Endothelial cell of umbilical vein (primary cell): ENCODE measurements around the gene LAMB4. TPM values are rescaled to one million over a fixed set of nuclear protein-coding genes. Genes with fewer than 3 reads are reported as not detected.

Experiments
- BruUV-seq: library from RNA; stranded (reverse); fragments of 400-500 nt; replicated peaks from 2 replicates; lab custom pipeline; 2021; lab: Mats Ljungman, UMichigan
- CTCF ChIA-PET: fragments of 300-600, 350-600 bp; sonication (Branson Sonifier 250); formaldehyde crosslinking; loops from one replicate; lab custom pipeline; 2021; ENCODE audit warnings: antibody characterized with exemption, inconsistent platforms; lab: Charles Lee
- POLR2A ChIA-PET: fragments of 300-600, 350-600 bp; sonication (Branson Sonifier 250); formaldehyde crosslinking; loops from one replicate; lab custom pipeline; 2021; ENCODE audit warnings: antibody characterized with exemption, inconsistent platforms; lab: Charles Lee
- DNase-seq: peaks from one replicate; pipeline ENCODE4 v3.0.0-alpha.2; 2011; ENCODE audit warnings: low read depth, low spot score
- FAIRE-seq: peaks from 2 replicates; lab custom pipeline; 2011; peaks lifted over from hg19 to GRCh38; lab: Jason Lieb, UNC
- H2AFZ ChIP-seq: 2 replicates; pipeline ENCODE4 v1.6.0; 2012; ENCODE audit warnings: low read depth, low read length, control low read depth, inconsistent platforms
- H3K27ac ChIP-seq: 2 replicates; pipeline ENCODE4 v1.5.1; 2011; ENCODE audit warnings: low read depth, mild to moderate bottlenecking, control low read depth, low read length, moderate library complexity; ENCODE audit not compliant: insufficient read depth
- H3K27me3 ChIP-seq, 2 experiments: 2 replicates each; pipeline versions ENCODE4 v1.6.0 to v1.6.1; 2011; ENCODE audit warnings: low read length in 2 of 2, mixed read lengths in 1 of 2; ENCODE audit not compliant: control insufficient read depth in 2 of 2, insufficient read depth in 2 of 2
- H3K36me3 ChIP-seq, 2 experiments: 2 replicates in 1 of 2; 3 replicates in 1 of 2; pipeline ENCODE4 v1.5.1; 2011; ENCODE audit warnings: low read length in 2 of 2, mild to moderate bottlenecking in 1 of 2, moderate library complexity in 1 of 2; ENCODE audit not compliant: control insufficient read depth in 2 of 2, insufficient read depth in 2 of 2; ENCODE audit errors: extremely low read depth in 1 of 2
- H3K4me1 ChIP-seq: 3 replicates; pipeline ENCODE4 v1.5.1; 2011; ENCODE audit warnings: mild to moderate bottlenecking, low read length; ENCODE audit not compliant: control insufficient read depth, insufficient read depth; ENCODE audit errors: extremely low read depth
- H3K4me2 ChIP-seq: 2 replicates; pipeline ENCODE4 v1.6.1; 2011; ENCODE audit warnings: low read length, control low read depth, mixed read lengths; ENCODE audit not compliant: insufficient read depth
- H3K4me3 ChIP-seq, 3 experiments: fragments of 200-600 bp in 1 of 3; sonication (generic), shearing (Covaris generic) in 1 of 3; replicated peaks in 1 of 3; 2 replicates each; pipeline ENCODE4 v1.5.1; 2011 to 2016; ENCODE audit warnings: control low read depth in 3 of 3, low read length in 3 of 3, mild to moderate bottlenecking in 2 of 3, inconsistent platforms in 1 of 3, low read depth in 1 of 3, moderate library complexity in 1 of 3; ENCODE audit not compliant: insufficient read depth in 1 of 3
- H3K79me2 ChIP-seq: 2 replicates; pipeline ENCODE4 v1.6.0; 2012; ENCODE audit warnings: low read length, inconsistent platforms; ENCODE audit not compliant: control insufficient read depth, insufficient read depth
- H3K9ac ChIP-seq: replicated peaks from 2 replicates; pipeline ENCODE3; 2011; ENCODE audit warnings: low read length, control low read depth; ENCODE audit not compliant: insufficient read depth; ENCODE audit errors: extremely low read depth
- H3K9me1 ChIP-seq: replicated peaks from 3 replicates; pipeline ENCODE4 v1.6.0; 2011; ENCODE audit warnings: mild to moderate bottlenecking, low read length; ENCODE audit not compliant: control insufficient read depth, insufficient read depth; ENCODE audit errors: extremely low read depth
- H3K9me3 ChIP-seq: replicated peaks from 2 replicates; pipeline ENCODE4 v1.5.1; 2012; ENCODE audit warnings: low read length, inconsistent platforms; ENCODE audit not compliant: control insufficient read depth, insufficient read depth
- H4K20me1 ChIP-seq: replicated peaks from 2 replicates; pipeline ENCODE3; 2011; ENCODE audit warnings: mild to moderate bottlenecking, low read length; ENCODE audit not compliant: control insufficient read depth, insufficient read depth; ENCODE audit errors: extremely low read depth
- EZH2 ChIP-seq: IDR thresholded peaks from 2 replicates; pipeline ENCODE4 v1.6.1; 2012; ENCODE audit warnings: borderline replicate concordance, low read depth, mild to moderate bottlenecking, moderate library complexity, low read length, inconsistent platforms; ENCODE audit not compliant: severe bottlenecking
- GATA2 ChIP-seq: IDR thresholded peaks from 2 replicates; pipeline ENCODE4 v1.7.0; 2011; ENCODE audit warnings: low read depth, mild to moderate bottlenecking, moderate library complexity, mixed read lengths, low read length; ENCODE audit not compliant: insufficient read length, insufficient read depth
- JUN ChIP-seq: IDR thresholded peaks from 2 replicates; pipeline ENCODE4 v1.6.1; 2011; ENCODE audit warnings: borderline replicate concordance, low read depth; ENCODE audit not compliant: insufficient read length, insufficient read depth
- MYC ChIP-seq: IDR thresholded peaks from one replicate; pipeline ENCODE4 v1.6.1; 2011; ENCODE audit warnings: mild to moderate bottlenecking, low read depth, low read length
- POLR2A ChIP-seq: IDR thresholded peaks from 2 replicates; pipeline ENCODE4 v1.6.1; 2012; ENCODE audit warnings: low read depth, mild to moderate bottlenecking, control low read depth, low read length
- POLR2AphosphoS5 ChIP-seq: IDR thresholded peaks from 2 replicates; pipeline ENCODE4 v1.6.1; 2012; ENCODE audit warnings: low read depth, mild to moderate bottlenecking, control low read depth, low read length, moderate library complexity; ENCODE audit not compliant: insufficient read depth
- dilution Hi-C: fragments of 300-500 bp; cut with MboI; formaldehyde crosslinking; loops from one replicate; pipeline ENCODE4 v1.15.0; 2019; ENCODE audit warnings: low sequenced_read_pairs; ENCODE audit not compliant: extremely low pct_ligation_motif_present
- intact Hi-C: fragments of 100-400 bp; cut with micrococcal nuclease; formaldehyde crosslinking; loops from one replicate; pipeline ENCODE4 v1.10.0; 2022
- polyA plus RNA-seq, 4 experiments: library from polyadenylated mRNA; depleted of rRNA in 3 of 4; stranded (reverse) in 3 of 4; unstranded in 1 of 4; fragments of >200 nt; gene quantifications; 2 replicates each; pipeline versions ENCODE4 v1.2.1 to v1.2.3, GENCODE V29; 2011 to 2012; ENCODE audit warnings: missing spikeins in 1 of 4
- total RNA-seq: library from RNA; stranded (reverse); gene quantifications from 2 replicates; pipeline ENCODE4 v1.2.3, GENCODE V29; 2021
- TF ChIP-seq, protein P1 (sequence below): IDR thresholded peaks from 2 replicates; pipeline ENCODE4 v1.6.1; 2011; ENCODE audit not compliant: insufficient read depth, insufficient read length
- TF ChIP-seq, protein P2 (sequence below), 2 donors: IDR thresholded peaks; 1 replicate in 1 of 2; 2 replicates in 1 of 2; pipeline ENCODE4 v1.5.1; 2011; ENCODE audit warnings: low read length in 2 of 2, mild to moderate bottlenecking in 2 of 2, moderate library complexity in 2 of 2, control low read depth in 1 of 2, inconsistent platforms in 1 of 2, low read depth in 1 of 2; ENCODE audit not compliant: insufficient read depth in 1 of 2; ENCODE audit errors: extremely low read depth in 1 of 2

The LAMB4 gene
- total and polyA plus RNA-seq, 2 donors (not counting 3 experiments of a cell fraction or from before 2014, with no cell fraction given), result 0.15 to 0.20 TPM

DNA sequence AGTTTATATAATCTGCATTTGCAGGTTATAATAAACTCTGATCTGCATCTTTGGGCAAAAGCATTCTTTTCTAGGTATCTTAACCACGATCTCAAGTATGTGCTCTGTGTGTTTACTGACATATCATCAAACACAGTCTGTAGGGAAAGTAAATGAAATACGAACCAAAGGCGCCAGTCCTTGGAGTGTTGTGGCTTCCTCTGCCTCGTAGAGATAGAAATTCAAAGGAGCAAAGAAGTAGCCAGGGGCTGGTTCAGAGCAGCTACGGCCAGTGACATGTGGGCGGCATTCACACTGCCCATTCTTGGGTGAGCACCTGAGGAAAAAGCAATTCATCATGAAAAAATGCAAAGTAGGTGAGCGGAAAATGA lies 38.7 kb downstream of the LAMB4 start:
- H3K4me3 ChIP-seq, result no peak overlapping the region
- intact Hi-C loops (no loop called here), dilution Hi-C loops (no loop called here)
- H3K9ac ChIP-seq, result no peak overlapping the region
- H4K20me1 ChIP-seq, result no peaks in the 10 kb centered on the region
- no peaks in the 10 kb centered on the region for H3K9me1 ChIP-seq
- no peaks in the 10 kb centered on the region for H3K9me3 ChIP-seq
- no peak overlapping the region for H3K27ac ChIP-seq
- TF ChIP-seq, protein P1, sequence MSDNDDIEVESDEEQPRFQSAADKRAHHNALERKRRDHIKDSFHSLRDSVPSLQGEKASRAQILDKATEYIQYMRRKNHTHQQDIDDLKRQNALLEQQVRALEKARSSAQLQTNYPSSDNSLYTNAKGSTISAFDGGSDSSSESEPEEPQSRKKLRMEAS, result no peak
- TF ChIP-seq POLR2A (no peak), MYC (no peak), JUN (no peak), POLR2AphosphoS5 (no peak), EZH2 (no peak), GATA2 (no peak)
- TF ChIP-seq, protein P2, sequence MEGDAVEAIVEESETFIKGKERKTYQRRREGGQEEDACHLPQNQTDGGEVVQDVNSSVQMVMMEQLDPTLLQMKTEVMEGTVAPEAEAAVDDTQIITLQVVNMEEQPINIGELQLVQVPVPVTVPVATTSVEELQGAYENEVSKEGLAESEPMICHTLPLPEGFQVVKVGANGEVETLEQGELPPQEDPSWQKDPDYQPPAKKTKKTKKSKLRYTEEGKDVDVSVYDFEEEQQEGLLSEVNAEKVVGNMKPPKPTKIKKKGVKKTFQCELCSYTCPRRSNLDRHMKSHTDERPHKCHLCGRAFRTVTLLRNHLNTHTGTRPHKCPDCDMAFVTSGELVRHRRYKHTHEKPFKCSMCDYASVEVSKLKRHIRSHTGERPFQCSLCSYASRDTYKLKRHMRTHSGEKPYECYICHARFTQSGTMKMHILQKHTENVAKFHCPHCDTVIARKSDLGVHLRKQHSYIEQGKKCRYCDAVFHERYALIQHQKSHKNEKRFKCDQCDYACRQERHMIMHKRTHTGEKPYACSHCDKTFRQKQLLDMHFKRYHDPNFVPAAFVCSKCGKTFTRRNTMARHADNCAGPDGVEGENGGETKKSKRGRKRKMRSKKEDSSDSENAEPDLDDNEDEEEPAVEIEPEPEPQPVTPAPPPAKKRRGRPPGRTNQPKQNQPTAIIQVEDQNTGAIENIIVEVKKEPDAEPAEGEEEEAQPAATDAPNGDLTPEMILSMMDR (IDR thresholded peaks at IDR 0.05; ENCODE audit: extremely low read depth in 1 of 2, insufficient read depth in 1 of 2, low read depth in 1 of 2, low read length in 2 of 2), result no peak
- H3K4me2 ChIP-seq, result no peak overlapping the region
- H3K4me1 ChIP-seq, result peaks cover 29% of the 10 kb centered on the region
- DNase-seq, result no peak
- no TSS peak for BruUV-seq
- ChIA-PET CTCF (no interaction called here), POLR2A (no interaction called here)
- no peaks in the 10 kb centered on the region for H3K27me3 ChIP-seq
- no peak overlapping the region for H2AFZ ChIP-seq
- no peaks in the 10 kb centered on the region for H3K36me3 ChIP-seq
- H3K79me2 ChIP-seq, result no peaks in the 10 kb centered on the region
- FAIRE-seq, result no peak
